Right cardiac atrium (tissue), 5 donors: ENCODE measurements around the gene PRKCZ. TPM values are rescaled to one million over a fixed set of nuclear protein-coding genes. Genes with fewer than 3 reads are reported as not detected.

ENCODE experiments used
- ATAC-seq, 2 donors: fragments of 200-7000 bp; cut with Tn5 transposase; one replicate each; pipeline versions ENCODE4 v1.8.0 to v1.9.1; 2020; ENCODE audit warnings: moderate library complexity in 2 of 2, mild to moderate bottlenecking in 1 of 2
- DNase-seq, 3 donors: peaks; one replicate each; pipeline ENCODE4 v3.0.0-alpha.2; 2020
- H3K27ac ChIP-seq: one replicate; pipeline ENCODE4 v1.5.1; 2013; ENCODE audit warnings: mild to moderate bottlenecking, low read length, control low read depth, moderate library complexity
- H3K27me3 ChIP-seq: one replicate; pipeline ENCODE4 v1.6.1; 2013; ENCODE audit not compliant: control insufficient read depth, insufficient read depth
- H3K4me1 ChIP-seq: one replicate; pipeline ENCODE4 v1.6.1; 2013; ENCODE audit warnings: low read length; ENCODE audit not compliant: control insufficient read depth, insufficient read depth
- H3K4me3 ChIP-seq: one replicate; pipeline ENCODE4 v1.5.1; 2013; ENCODE audit warnings: low read length, control low read depth
- H3K9me3 ChIP-seq: one replicate; pipeline ENCODE4 v1.6.1; 2013; ENCODE audit warnings: low read length; ENCODE audit not compliant: control insufficient read depth
- WGBS: extraction: QIAGEN DNeasy Blood & Tissue Kit; methylation state at CpG from one replicate; pipeline ENCODE4 v1.1.7; 2013; 5-methylcytosine and 5-hydroxymethylcytosine counted together
- intact Hi-C, 4 donors: fragments of 100-400 bp; cut with DNase I; formaldehyde crosslinking; loops; one replicate each; pipeline versions ENCODE4 v1.11.0 to v1.14.0; 2022 to 2023
- polyA plus RNA-seq: library from polyadenylated mRNA; stranded (reverse); fragments of 200-250 nt; gene quantifications from one replicate; pipeline ENCODE4 v1.2.3, GENCODE V29; 2013
- total RNA-seq, 4 donors: library from RNA; stranded (reverse); fragmentation: NEBNext Ultra II Directional; extraction: Animal tissue kit (Norgen Biotek cat#: 25700); gene quantifications; one replicate each; pipeline ENCODE4 v1.2.1, GENCODE V29; 2021
- donor health status: healthy with polysubstance abuse.
- donor health status: DM: no; HTN: yes; CAD: no.
- donor health status: DM: no; HTN: no; CAD: no.
- donor health status: DM: no; HTN: yes; CAD: no; lungs with severe emphysema.
- donor health status: DM: yes; HTN: yes; CAD: no.

The PRKCZ gene
- total and polyA plus RNA-seq, 5 donors = 15.1 to 28.1 (median 21.6) TPM

GRCh38 chr1:2230781-2231531 lies 180.7 kb downstream of the PRKCZ start:
- peaks cover 25% of the 10 kb centered on the region for H3K4me1 ChIP-seq
- DNase-seq (peak in 2 of 3 donors; percentile 72 to 79), ATAC-seq (no peak)
- H3K27me3 ChIP-seq = no peaks in the 10 kb centered on the region
- H3K4me3 ChIP-seq = peak overlapping the region; percentile 94
- peak overlapping the region; percentile 80 for H3K27ac ChIP-seq
- 7% methylated on average over 30 of the region's 30 CpGs for WGBS
- intact Hi-C loops = loop anchor here in 3 of 4 donors (5.0 kb wide), 2 partner anchors 71 to 81 kb away; no protein-coding TSS in a partner anchor
- H3K9me3 ChIP-seq = no peaks in the 10 kb centered on the region

GRCh38 chr1:2231532-2232254 lies 181.5 kb downstream of the PRKCZ start:
- H3K9me3 ChIP-seq = no peaks in the 10 kb centered on the region
- 13% methylated on average over 26 of the region's 26 CpGs for WGBS
- no peaks in the 10 kb centered on the region for H3K27me3 ChIP-seq
- ATAC-seq (peak; percentile 33 to 45), DNase-seq (peak; percentile 87 to 95 (median 94))
- peaks cover 26% of the 10 kb centered on the region for H3K4me1 ChIP-seq
- peak overlapping the region; percentile 94 for H3K4me3 ChIP-seq
- intact Hi-C loops = loop anchor here in 3 of 4 donors (5.0 kb wide), 2 partner anchors 71 to 81 kb away; no protein-coding TSS in a partner anchor
- H3K27ac ChIP-seq = peak overlapping the region; percentile 80

GRCh38 chr1:2232255-2232915 lies 182.2 kb downstream of the PRKCZ start:
- H3K9me3 ChIP-seq = no peaks in the 10 kb centered on the region
- peak overlapping the region; percentile 80 for H3K27ac ChIP-seq
- peak in 1 of 3 donors; percentile 72 for DNase-seq
- H3K4me1 ChIP-seq = peaks cover 33% of the 10 kb centered on the region
- WGBS = 24% methylated on average over 17 of the region's 17 CpGs
- no peaks in the 10 kb centered on the region for H3K27me3 ChIP-seq
- intact Hi-C loops = loop anchor here in 3 of 4 donors (5.0 kb wide), 2 partner anchors 70 to 80 kb away; no protein-coding TSS in a partner anchor
- no peak for ATAC-seq
- H3K4me3 ChIP-seq = peak overlapping the region; percentile 94

GRCh38 chr1:2232916-2233438 lies 182.8 kb downstream of the PRKCZ start:
- ATAC-seq = peak in 1 of 2 donors; percentile 3
- DNase-seq = peak; percentile 72 to 86 (median 85)
- H3K4me3 ChIP-seq = peak overlapping the region; percentile 94
- no peaks in the 10 kb centered on the region for H3K9me3 ChIP-seq
- peaks cover 38% of the 10 kb centered on the region for H3K4me1 ChIP-seq
- peak overlapping the region; percentile 80 for H3K27ac ChIP-seq
- intact Hi-C loops = loop anchor here in 3 of 4 donors (5.0 kb wide), 2 partner anchors 69 to 79 kb away; no protein-coding TSS in a partner anchor
- no peaks in the 10 kb centered on the region for H3K27me3 ChIP-seq
- WGBS = 31% methylated on average over 23 of the region's 23 CpGs

GRCh38 chr1:2233468-2233867 lies 183.3 kb downstream of the PRKCZ start:
- Histone ChIP-seq H3K9me3 (no peaks in the 10 kb centered on the region), H3K27ac (peak overlapping the region; percentile 77), H3K27me3 (no peaks in the 10 kb centered on the region), H3K4me3 (peak overlapping the region; percentile 94), H3K4me1 (peaks cover 43% of the 10 kb centered on the region)
- ATAC-seq (no peak), DNase-seq (peak in 1 of 3 donors; percentile 42)
- 61% methylated on average over 12 of the region's 12 CpGs for WGBS
- intact Hi-C loops = loop anchor here in 3 of 4 donors (5.0 kb wide), 2 partner anchors 69 to 79 kb away; no protein-coding TSS in a partner anchor

- Histone ChIP-seq H3K4me1 (peaks cover 45% of the 10 kb centered on the region), H3K9me3 (no peaks in the 10 kb centered on the region), H3K4me3 (peak overlapping the region; percentile 2), H3K27ac (peak overlapping the region; percentile 77), H3K27me3 (no peaks in the 10 kb centered on the region)
- ATAC-seq = peak; percentile 81
- intact Hi-C loops = loop anchor here in 3 of 4 donors (5.0 kb wide), 2 partner anchors 68 to 78 kb away; no protein-coding TSS in a partner anchor
- 8% methylated on average over 27 of the region's 27 CpGs for WGBS
- peak; percentile 96 to 98 (median 96) for DNase-seq
These were observed 184.0 kb downstream of the PRKCZ start for GRCh38 chr1:2233997-2234761.

- ATAC-seq (peak; percentile 0 to 10), DNase-seq (peak in 1 of 3 donors; percentile 79)
- H3K4me3 ChIP-seq = no peak overlapping the region
- 30% methylated on average over 4 of the region's 4 CpGs for WGBS
- intact Hi-C loops = loop anchor here in 3 of 4 donors (5.0 kb wide), 2 partner anchors 68 to 78 kb away; no protein-coding TSS in a partner anchor
- H3K9me3 ChIP-seq = no peaks in the 10 kb centered on the region
- H3K4me1 ChIP-seq = peaks cover 50% of the 10 kb centered on the region
- H3K27ac ChIP-seq = peak overlapping the region; percentile 85
- H3K27me3 ChIP-seq = no peaks in the 10 kb centered on the region
These were observed 184.5 kb downstream of the PRKCZ start for GRCh38 chr1:2234762-2235113.

Other genes starting within 250 kb of the PRKCZ start
- 100 to 1,000 TPM; 152 to 205 (median 174) TPM for gene GNB1, start 159.3 kb upstream of the PRKCZ start, total RNA-seq
- 73.7 TPM for gene GNB1, start 159.3 kb upstream of the PRKCZ start, polyA plus RNA-seq
- under 1 TPM in 2 of 4 donors, not detected in 2; 0.24 to 0.36 TPM for gene CALML6, start 135.2 kb upstream of the PRKCZ start, total RNA-seq
- gene CALML6, start 135.2 kb upstream of the PRKCZ start, polyA plus RNA-seq = 0.18 TPM
- gene TMEM52, start 131.1 kb upstream of the PRKCZ start, total RNA-seq = under 1 TPM; 0.34 to 0.89 (median 0.59) TPM
- 1.9 TPM for gene TMEM52, start 131.1 kb upstream of the PRKCZ start, polyA plus RNA-seq
- gene CFAP74, start 46.6 kb upstream of the PRKCZ start, total RNA-seq = not detected
- gene CFAP74, start 46.6 kb upstream of the PRKCZ start, polyA plus RNA-seq = 0.11 TPM
- gene GABRD, start 31.1 kb upstream of the PRKCZ start, total RNA-seq = under 1 TPM in 3 of 4 donors, not detected in 1; 0.26 to 0.85 (median 0.45) TPM
- 0.48 TPM for gene GABRD, start 31.1 kb upstream of the PRKCZ start, polyA plus RNA-seq
- 10 to 100 TPM; 35.5 to 49.3 (median 37.2) TPM for gene FAAP20, start 144.4 kb downstream of the PRKCZ start, total RNA-seq
- 56.3 TPM for gene FAAP20, start 144.4 kb downstream of the PRKCZ start, polyA plus RNA-seq
- 10 to 100 TPM; 56.7 to 83.1 (median 68.9) TPM for gene SKI, start 177.9 kb downstream of the PRKCZ start, total RNA-seq
- 35.6 TPM for gene SKI, start 177.9 kb downstream of the PRKCZ start, polyA plus RNA-seq